ENCODE data around the gene KCNQ2. TPM values are rescaled to one million over a fixed set of nuclear protein-coding genes. Genes with fewer than 3 reads are reported as not detected.

Gene KCNQ2
- total and polyA plus RNA-seq, 4 donors = not detected

DNA sequence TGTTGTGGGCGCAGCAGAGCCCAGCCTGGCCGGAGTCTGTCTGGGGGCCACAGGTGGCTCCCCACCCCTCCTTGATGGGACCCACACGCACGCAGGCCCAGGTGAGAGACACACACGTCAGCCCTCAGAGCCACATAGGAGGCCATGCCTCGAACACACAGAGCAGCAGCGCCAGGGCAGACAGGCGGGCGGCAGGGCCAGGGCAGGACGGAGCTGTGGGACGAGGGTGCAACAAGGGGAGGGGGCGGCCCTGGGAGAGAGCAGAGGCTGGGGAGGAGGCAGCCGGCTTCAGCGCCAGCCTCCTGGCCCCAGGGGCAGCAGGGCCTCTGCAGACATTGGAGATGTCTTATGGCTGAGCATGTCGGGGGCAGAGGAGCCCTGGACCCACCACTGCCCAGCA is 42.5 kb downstream of the KCNQ2 start:
- Histone ChIP-seq H3K4me1 (ENCODE audit: control insufficient read depth in 4 of 4, insufficient read depth in 4 of 4, low read length in 3 of 4) (no peaks in the 10 kb centered on the region), H3K36me3 (ENCODE audit: control insufficient read depth in 4 of 4, insufficient read depth in 3 of 4, low read depth in 1 of 4, low read length in 3 of 4) (no peaks in the 10 kb centered on the region), H3K9me3 (ENCODE audit: control insufficient read depth in 4 of 4, low read length in 3 of 4) (no peaks in the 10 kb centered on the region), H3K9ac (ENCODE audit: low read depth in 1 of 2, low read length in 2 of 2) (no peak overlapping the region), H3K27me3 (ENCODE audit: control insufficient read depth in 4 of 4, insufficient read depth in 4 of 4, low read length in 3 of 4) (no peaks in the 10 kb centered on the region), H3K27ac (ENCODE audit: low read depth in 1 of 2, low read length in 2 of 2) (no peak overlapping the region), H3K4me3 (ENCODE audit: low read depth in 1 of 3, low read length in 3 of 3) (no peak overlapping the region)
- 85% methylated on average over 15 of the region's 15 CpGs for WGBS
- TF ChIP-seq, protein P1, sequence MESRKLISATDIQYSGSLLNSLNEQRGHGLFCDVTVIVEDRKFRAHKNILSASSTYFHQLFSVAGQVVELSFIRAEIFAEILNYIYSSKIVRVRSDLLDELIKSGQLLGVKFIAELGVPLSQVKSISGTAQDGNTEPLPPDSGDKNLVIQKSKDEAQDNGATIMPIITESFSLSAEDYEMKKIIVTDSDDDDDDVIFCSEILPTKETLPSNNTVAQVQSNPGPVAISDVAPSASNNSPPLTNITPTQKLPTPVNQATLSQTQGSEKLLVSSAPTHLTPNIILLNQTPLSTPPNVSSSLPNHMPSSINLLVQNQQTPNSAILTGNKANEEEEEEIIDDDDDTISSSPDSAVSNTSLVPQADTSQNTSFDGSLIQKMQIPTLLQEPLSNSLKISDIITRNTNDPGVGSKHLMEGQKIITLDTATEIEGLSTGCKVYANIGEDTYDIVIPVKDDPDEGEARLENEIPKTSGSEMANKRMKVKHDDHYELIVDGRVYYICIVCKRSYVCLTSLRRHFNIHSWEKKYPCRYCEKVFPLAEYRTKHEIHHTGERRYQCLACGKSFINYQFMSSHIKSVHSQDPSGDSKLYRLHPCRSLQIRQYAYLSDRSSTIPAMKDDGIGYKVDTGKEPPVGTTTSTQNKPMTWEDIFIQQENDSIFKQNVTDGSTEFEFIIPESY (IDR thresholded peaks at IDR 0.05) = no peak
- no peak for TF ChIP-seq RXRA (IDR thresholded peaks at IDR 0.05)
- TF ChIP-seq, protein P2, sequence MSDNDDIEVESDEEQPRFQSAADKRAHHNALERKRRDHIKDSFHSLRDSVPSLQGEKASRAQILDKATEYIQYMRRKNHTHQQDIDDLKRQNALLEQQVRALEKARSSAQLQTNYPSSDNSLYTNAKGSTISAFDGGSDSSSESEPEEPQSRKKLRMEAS (IDR thresholded peaks at IDR 0.05) = no peak
- no peak for TF ChIP-seq TAF1 (conservative IDR thresholded peaks at IDR 0.05)
- TF ChIP-seq HNF4A (conservative IDR thresholded peaks at IDR 0.05) = no peak
- TF ChIP-seq, protein P3, sequence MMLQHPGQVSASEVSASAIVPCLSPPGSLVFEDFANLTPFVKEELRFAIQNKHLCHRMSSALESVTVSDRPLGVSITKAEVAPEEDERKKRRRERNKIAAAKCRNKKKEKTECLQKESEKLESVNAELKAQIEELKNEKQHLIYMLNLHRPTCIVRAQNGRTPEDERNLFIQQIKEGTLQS (IDR thresholded peaks at IDR 0.05) = no peak
- TF ChIP-seq GABPA (IDR thresholded peaks at IDR 0.05 in 1 of 2, conservative IDR thresholded peaks at IDR 0.05 in 1 of 2) = no peak
- TF ChIP-seq FOXA1 (IDR thresholded peaks at IDR 0.05) = no peak
- TF ChIP-seq FOXA2 (IDR thresholded peaks at IDR 0.05) = no peak
- TF ChIP-seq, protein P4, sequence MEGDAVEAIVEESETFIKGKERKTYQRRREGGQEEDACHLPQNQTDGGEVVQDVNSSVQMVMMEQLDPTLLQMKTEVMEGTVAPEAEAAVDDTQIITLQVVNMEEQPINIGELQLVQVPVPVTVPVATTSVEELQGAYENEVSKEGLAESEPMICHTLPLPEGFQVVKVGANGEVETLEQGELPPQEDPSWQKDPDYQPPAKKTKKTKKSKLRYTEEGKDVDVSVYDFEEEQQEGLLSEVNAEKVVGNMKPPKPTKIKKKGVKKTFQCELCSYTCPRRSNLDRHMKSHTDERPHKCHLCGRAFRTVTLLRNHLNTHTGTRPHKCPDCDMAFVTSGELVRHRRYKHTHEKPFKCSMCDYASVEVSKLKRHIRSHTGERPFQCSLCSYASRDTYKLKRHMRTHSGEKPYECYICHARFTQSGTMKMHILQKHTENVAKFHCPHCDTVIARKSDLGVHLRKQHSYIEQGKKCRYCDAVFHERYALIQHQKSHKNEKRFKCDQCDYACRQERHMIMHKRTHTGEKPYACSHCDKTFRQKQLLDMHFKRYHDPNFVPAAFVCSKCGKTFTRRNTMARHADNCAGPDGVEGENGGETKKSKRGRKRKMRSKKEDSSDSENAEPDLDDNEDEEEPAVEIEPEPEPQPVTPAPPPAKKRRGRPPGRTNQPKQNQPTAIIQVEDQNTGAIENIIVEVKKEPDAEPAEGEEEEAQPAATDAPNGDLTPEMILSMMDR (IDR thresholded peaks at IDR 0.05; ENCODE audit: low read depth, low read length, missing input control) = no peak
- TF ChIP-seq NR2F2 (IDR thresholded peaks at IDR 0.05) = no peak
- no peak for TF ChIP-seq EGR1 (IDR thresholded peaks at IDR 0.05; ENCODE audit: low read depth in 2 of 2)
- no peak for TF ChIP-seq YY1 (IDR thresholded peaks at IDR 0.05)
- no peak for TF ChIP-seq SP1 (IDR thresholded peaks at IDR 0.05)
- DNase-seq (ENCODE audit: low spot score) = no peak

DNA sequence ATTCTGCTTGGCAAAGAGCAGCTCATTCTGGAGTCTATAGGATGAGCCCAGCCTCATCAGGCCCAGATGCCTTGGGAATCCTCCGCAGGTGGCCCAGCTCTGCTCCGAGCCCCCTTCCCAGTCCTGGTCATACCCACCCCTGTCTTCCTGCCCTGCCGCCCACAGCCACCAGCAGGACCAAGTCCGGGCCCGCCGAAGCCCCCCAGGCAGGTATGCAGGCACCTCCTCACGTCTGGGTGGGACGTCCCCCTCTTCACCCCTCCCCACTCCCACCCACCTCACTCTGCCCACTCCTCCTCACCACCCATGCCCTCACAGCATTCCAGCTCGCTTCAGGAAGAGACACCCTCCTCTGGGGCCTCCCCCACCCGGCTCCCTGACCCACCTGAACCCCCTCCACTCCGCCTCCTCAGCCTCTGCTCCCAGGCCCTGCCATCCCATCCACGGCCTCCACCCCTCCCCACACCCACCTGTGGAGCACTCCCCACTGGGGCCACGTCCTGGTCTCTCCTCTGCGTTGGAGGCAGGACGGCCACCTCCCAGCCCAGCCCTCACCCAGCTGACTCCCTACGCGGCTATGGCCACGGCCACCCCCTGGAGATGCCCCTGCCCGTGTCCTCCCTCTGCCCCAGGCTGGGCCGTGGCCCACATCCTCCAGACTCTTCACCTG is 43.4 kb downstream of the KCNQ2 start:
- no peak overlapping the region for H3K4me3 ChIP-seq (ENCODE audit: low read depth in 1 of 3, low read length in 3 of 3)
- no peaks in the 10 kb centered on the region for H3K4me1 ChIP-seq (ENCODE audit: control insufficient read depth in 4 of 4, insufficient read depth in 4 of 4, low read length in 3 of 4)
- H3K36me3 ChIP-seq (ENCODE audit: control insufficient read depth in 4 of 4, insufficient read depth in 3 of 4, low read depth in 1 of 4, low read length in 3 of 4) = no peaks in the 10 kb centered on the region
- H3K9ac ChIP-seq (ENCODE audit: low read depth in 1 of 2, low read length in 2 of 2) = no peak overlapping the region
- no peak overlapping the region for H3K27ac ChIP-seq (ENCODE audit: low read depth in 1 of 2, low read length in 2 of 2)
- WGBS = 78% methylated on average over 20 of the region's 20 CpGs
- no peaks in the 10 kb centered on the region for H3K27me3 ChIP-seq (ENCODE audit: control insufficient read depth in 4 of 4, insufficient read depth in 4 of 4, low read length in 3 of 4)
- DNase-seq (ENCODE audit: low spot score) = no peak
- H3K9me3 ChIP-seq (ENCODE audit: control insufficient read depth in 4 of 4, low read length in 3 of 4) = no peaks in the 10 kb centered on the region
- TF ChIP-seq GABPA (IDR thresholded peaks at IDR 0.05 in 1 of 2, conservative IDR thresholded peaks at IDR 0.05 in 1 of 2) = no peak
- no peak for TF ChIP-seq RXRA (IDR thresholded peaks at IDR 0.05)
- no peak for TF ChIP-seq TAF1 (conservative IDR thresholded peaks at IDR 0.05)
- TF ChIP-seq, protein P5, sequence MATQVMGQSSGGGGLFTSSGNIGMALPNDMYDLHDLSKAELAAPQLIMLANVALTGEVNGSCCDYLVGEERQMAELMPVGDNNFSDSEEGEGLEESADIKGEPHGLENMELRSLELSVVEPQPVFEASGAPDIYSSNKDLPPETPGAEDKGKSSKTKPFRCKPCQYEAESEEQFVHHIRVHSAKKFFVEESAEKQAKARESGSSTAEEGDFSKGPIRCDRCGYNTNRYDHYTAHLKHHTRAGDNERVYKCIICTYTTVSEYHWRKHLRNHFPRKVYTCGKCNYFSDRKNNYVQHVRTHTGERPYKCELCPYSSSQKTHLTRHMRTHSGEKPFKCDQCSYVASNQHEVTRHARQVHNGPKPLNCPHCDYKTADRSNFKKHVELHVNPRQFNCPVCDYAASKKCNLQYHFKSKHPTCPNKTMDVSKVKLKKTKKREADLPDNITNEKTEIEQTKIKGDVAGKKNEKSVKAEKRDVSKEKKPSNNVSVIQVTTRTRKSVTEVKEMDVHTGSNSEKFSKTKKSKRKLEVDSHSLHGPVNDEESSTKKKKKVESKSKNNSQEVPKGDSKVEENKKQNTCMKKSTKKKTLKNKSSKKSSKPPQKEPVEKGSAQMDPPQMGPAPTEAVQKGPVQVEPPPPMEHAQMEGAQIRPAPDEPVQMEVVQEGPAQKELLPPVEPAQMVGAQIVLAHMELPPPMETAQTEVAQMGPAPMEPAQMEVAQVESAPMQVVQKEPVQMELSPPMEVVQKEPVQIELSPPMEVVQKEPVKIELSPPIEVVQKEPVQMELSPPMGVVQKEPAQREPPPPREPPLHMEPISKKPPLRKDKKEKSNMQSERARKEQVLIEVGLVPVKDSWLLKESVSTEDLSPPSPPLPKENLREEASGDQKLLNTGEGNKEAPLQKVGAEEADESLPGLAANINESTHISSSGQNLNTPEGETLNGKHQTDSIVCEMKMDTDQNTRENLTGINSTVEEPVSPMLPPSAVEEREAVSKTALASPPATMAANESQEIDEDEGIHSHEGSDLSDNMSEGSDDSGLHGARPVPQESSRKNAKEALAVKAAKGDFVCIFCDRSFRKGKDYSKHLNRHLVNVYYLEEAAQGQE (IDR thresholded peaks at IDR 0.05) = no peak
- no peak for TF ChIP-seq HNF4A (conservative IDR thresholded peaks at IDR 0.05)
- TF ChIP-seq FOXA2 (IDR thresholded peaks at IDR 0.05) = no peak
- TF ChIP-seq, protein P4 (IDR thresholded peaks at IDR 0.05; ENCODE audit: low read depth, low read length, missing input control) = no peak
- no peak for TF ChIP-seq EGR1 (IDR thresholded peaks at IDR 0.05; ENCODE audit: low read depth in 2 of 2)
- TF ChIP-seq, protein P3 (IDR thresholded peaks at IDR 0.05) = no peak
- TF ChIP-seq RAD21 (IDR thresholded peaks at IDR 0.05) = no peak
- no peak for TF ChIP-seq SP1 (IDR thresholded peaks at IDR 0.05)
- no peak for TF ChIP-seq JUND (IDR thresholded peaks at IDR 0.05)
- TF ChIP-seq, protein P2 (IDR thresholded peaks at IDR 0.05) = no peak
- TF ChIP-seq FOXA1 (IDR thresholded peaks at IDR 0.05) = no peak
- TF ChIP-seq YY1 (IDR thresholded peaks at IDR 0.05) = no peak
- no peak for TF ChIP-seq HNF4G (IDR thresholded peaks at IDR 0.05)
- TF ChIP-seq NR2F2 (IDR thresholded peaks at IDR 0.05) = no peak
